IPS DF 6.9 (cell line): ENCODE results near the gene WDR18.

ENCODE experiments used
- DNase-seq: peaks from one replicate; pipeline ENCODE4 v3.0.0-alpha.2; 2013; ENCODE audit warnings: low read depth, low spot score
- H3K27ac ChIP-seq: one replicate; pipeline ENCODE4 v1.5.1; 2013; ENCODE audit warnings: low read length, control low read depth
- H3K27me3 ChIP-seq: 2 replicates; pipeline ENCODE4 v1.6.1; 2013; ENCODE audit warnings: mild to moderate bottlenecking, low read length; ENCODE audit not compliant: control insufficient read depth, insufficient read depth
- H3K36me3 ChIP-seq: 2 replicates; pipeline ENCODE4 v1.6.1; 2013; ENCODE audit warnings: low read length; ENCODE audit not compliant: control insufficient read depth, insufficient read depth
- H3K4me1 ChIP-seq: 2 replicates; pipeline ENCODE4 v1.6.1; 2013; ENCODE audit warnings: low read length; ENCODE audit not compliant: control insufficient read depth, insufficient read depth
- H3K4me3 ChIP-seq: 2 replicates; pipeline ENCODE4 v1.5.1; 2013; ENCODE audit warnings: mild to moderate bottlenecking, low read length
- H3K9me3 ChIP-seq: 2 replicates; pipeline ENCODE4 v1.6.1; 2013; ENCODE audit warnings: low read length, inconsistent platforms; ENCODE audit not compliant: control insufficient read depth, insufficient read depth
- WGBS: extraction: QIAGEN DNeasy Blood & Tissue Kit; methylation state at CpG from one replicate; pipeline ENCODE4 v1.1.7; 2013; ENCODE audit warnings: mixed read lengths, missing lambda C conversion rate; ENCODE audit not compliant: insufficient read length, insufficient coverage; 5-methylcytosine and 5-hydroxymethylcytosine counted together

The WDR18 gene

GRCh38 chr19:982567-983170 is 1.5 kb upstream of the WDR18 start:
- Histone ChIP-seq H3K27me3 (no peaks in the 10 kb centered on the region), H3K4me3 (no peak overlapping the region; the same call in 1 of the 2 replicates), H3K27ac (no peak overlapping the region), H3K4me1 (peaks cover 6% of the 10 kb centered on the region; the same call in 1 of the 2 replicates), H3K9me3 (no peaks in the 10 kb centered on the region), H3K36me3 (peaks cover 3% of the 10 kb centered on the region; the same call in 1 of the 2 replicates)
- no CpG with 5 or more reads among the region's 46 CpGs for WGBS
- DNase-seq = peak; percentile 63

DNA sequence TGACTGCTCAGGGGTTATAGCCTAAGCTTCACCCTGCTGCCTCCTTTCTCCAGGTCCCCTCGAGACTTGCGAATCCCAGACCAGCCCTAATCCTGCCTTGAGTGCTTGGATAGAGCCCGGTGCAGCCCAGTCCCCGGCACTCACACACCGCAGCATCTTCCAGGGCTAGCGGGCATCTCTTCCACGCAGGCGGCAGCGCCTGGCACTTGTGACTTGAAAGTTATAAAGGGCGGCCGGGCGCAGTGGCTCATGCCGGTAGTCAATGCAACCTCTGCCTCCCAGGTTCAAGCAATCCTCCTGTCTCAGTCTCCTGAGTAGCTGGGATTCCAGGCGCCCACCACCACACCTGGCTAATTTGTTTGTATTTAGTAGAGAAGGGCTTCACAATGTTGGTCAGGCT is 1.9 kb downstream of the WDR18 start:
- Histone ChIP-seq H3K36me3 (peaks cover 19% of the 10 kb centered on the region; the same call in 1 of the 2 replicates), H3K4me1 (peaks cover 2% of the 10 kb centered on the region; the same call in 1 of the 2 replicates), H3K27ac (no peak overlapping the region), H3K27me3 (no peaks in the 10 kb centered on the region), H3K4me3 (no peak overlapping the region), H3K9me3 (no peaks in the 10 kb centered on the region)
- DNase-seq = no peak
- no CpG with 5 or more reads among the region's 14 CpGs for WGBS

GRCh38 chr19:988081-988480 is 3.9 kb downstream of the WDR18 start:
- H3K27me3 ChIP-seq = no peaks in the 10 kb centered on the region
- H3K36me3 ChIP-seq = peaks cover 26% of the 10 kb centered on the region; the same call in 1 of the 2 replicates
- no peak overlapping the region for H3K4me3 ChIP-seq
- no peak overlapping the region for H3K27ac ChIP-seq
- no CpG with 5 or more reads among the region's 14 CpGs for WGBS
- DNase-seq = no peak
- H3K9me3 ChIP-seq = no peaks in the 10 kb centered on the region
- peaks cover 3% of the 10 kb centered on the region; the same call in 1 of the 2 replicates for H3K4me1 ChIP-seq

GRCh38 chr19:988510-988909 is 4.4 kb downstream of the WDR18 start:
- WGBS = no CpG with 5 or more reads among the region's 15 CpGs
- peaks cover 26% of the 10 kb centered on the region; the same call in 1 of the 2 replicates for H3K36me3 ChIP-seq

GRCh38 chr19:989381-990081 is 5.4 kb downstream of the WDR18 start:
- H3K9me3 ChIP-seq = no peaks in the 10 kb centered on the region
- no peak overlapping the region for H3K4me3 ChIP-seq
- H3K4me1 ChIP-seq = peaks cover 3% of the 10 kb centered on the region; the same call in 1 of the 2 replicates
- H3K27ac ChIP-seq = no peak overlapping the region
- WGBS = no CpG with 5 or more reads among the region's 25 CpGs
- no peaks in the 10 kb centered on the region for H3K27me3 ChIP-seq
- H3K36me3 ChIP-seq = peaks cover 26% of the 10 kb centered on the region; the same call in 1 of the 2 replicates
- DNase-seq = no peak

More at GRCh38 chr19:988510-988909, 4.4 kb downstream of the WDR18 start:
- no peaks in the 10 kb centered on the region for H3K27me3 ChIP-seq
- no peaks in the 10 kb centered on the region for H3K9me3 ChIP-seq
- DNase-seq = no peak
- no peak overlapping the region for H3K27ac ChIP-seq
- H3K4me1 ChIP-seq = peaks cover 3% of the 10 kb centered on the region; the same call in 1 of the 2 replicates
- no peak overlapping the region for H3K4me3 ChIP-seq

GRCh38 chr19:990119-990571 is 6.0 kb downstream of the WDR18 start:
- no CpG with 5 or more reads among the region's 27 CpGs for WGBS
- Histone ChIP-seq H3K4me3 (no peak overlapping the region), H3K4me1 (peaks cover 3% of the 10 kb centered on the region; the same call in 1 of the 2 replicates), H3K36me3 (peaks cover 26% of the 10 kb centered on the region; the same call in 1 of the 2 replicates), H3K9me3 (no peaks in the 10 kb centered on the region), H3K27me3 (no peaks in the 10 kb centered on the region), H3K27ac (no peak overlapping the region)
- no peak for DNase-seq

DNA sequence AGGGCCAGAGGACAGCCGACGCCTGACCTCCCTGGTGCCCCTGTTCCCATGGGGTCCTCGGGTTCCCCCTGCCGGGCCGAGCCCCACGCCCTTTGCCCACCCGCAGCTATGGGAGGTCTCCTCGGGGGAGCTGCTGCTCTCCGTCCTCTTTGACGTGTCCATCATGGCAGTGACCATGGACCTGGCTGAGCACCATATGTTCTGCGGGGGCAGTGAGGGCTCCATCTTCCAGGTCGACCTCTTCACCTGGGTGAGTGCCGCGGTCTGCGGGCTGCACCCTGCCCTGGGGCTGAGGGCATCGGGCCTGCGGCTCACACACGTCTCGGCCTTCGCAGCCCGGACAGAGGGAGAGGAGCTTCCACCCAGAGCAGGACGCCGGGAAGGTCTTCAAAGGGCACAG is 6.6 kb downstream of the WDR18 start:
- DNase-seq = no peak
- WGBS = no CpG with 5 or more reads among the region's 23 CpGs
- Histone ChIP-seq H3K4me3 (no peak overlapping the region), H3K36me3 (peaks cover 26% of the 10 kb centered on the region; the same call in 1 of the 2 replicates), H3K4me1 (peaks cover 3% of the 10 kb centered on the region; the same call in 1 of the 2 replicates), H3K27me3 (no peaks in the 10 kb centered on the region), H3K9me3 (no peaks in the 10 kb centered on the region), H3K27ac (no peak overlapping the region)

GRCh38 chr19:991174-991931 is 7.2 kb downstream of the WDR18 start:
- no peak for DNase-seq
- no CpG with 5 or more reads among the region's 47 CpGs for WGBS
- H3K27ac ChIP-seq = no peak overlapping the region
- H3K27me3 ChIP-seq = no peaks in the 10 kb centered on the region
- no peak overlapping the region for H3K4me3 ChIP-seq
- no peaks in the 10 kb centered on the region for H3K9me3 ChIP-seq
- H3K36me3 ChIP-seq = peaks cover 26% of the 10 kb centered on the region; the same call in 1 of the 2 replicates
- H3K4me1 ChIP-seq = peaks cover 3% of the 10 kb centered on the region; the same call in 1 of the 2 replicates

GRCh38 chr19:991932-992669 is 8.0 kb downstream of the WDR18 start:
- Histone ChIP-seq H3K4me3 (no peak overlapping the region), H3K36me3 (peaks cover 24% of the 10 kb centered on the region; the same call in 1 of the 2 replicates), H3K4me1 (peaks cover 3% of the 10 kb centered on the region; the same call in 1 of the 2 replicates), H3K27me3 (no peaks in the 10 kb centered on the region), H3K27ac (no peak overlapping the region), H3K9me3 (no peaks in the 10 kb centered on the region)
- WGBS = no CpG with 5 or more reads among the region's 42 CpGs
- DNase-seq = no peak
